B cell (primary cell): Measurements from ENCODE around the gene PPP1R14D. TPM values are rescaled to one million over a fixed set of nuclear protein-coding genes. Genes with fewer than 3 reads are reported as not detected.

ENCODE experiments used
- ATAC-seq: fragments of 200-7000 bp; cut with Tn5 transposase; one replicate; pipeline ENCODE4 v1.10.0; 2021; ENCODE audit warnings: low read depth, mild to moderate bottlenecking, moderate number of reproducible peaks, moderate library complexity
- CTCF ChIA-PET: fragments of 350-600 bp; sonication (Branson Sonifier 250); formaldehyde crosslinking; loops from one replicate; lab custom pipeline; 2021; ENCODE audit warnings: antibody characterized with exemption, inconsistent platforms; lab: Charles Lee
- POLR2A ChIA-PET: fragments of 350-600 bp; sonication (Branson Sonifier 250); formaldehyde crosslinking; loops from one replicate; lab custom pipeline; 2021; ENCODE audit warnings: antibody characterized with exemption; lab: Charles Lee
- DNase-seq: peaks from one replicate; pipeline ENCODE4 v3.0.0; 2013
- H2AFZ ChIP-seq: 2 replicates; pipeline ENCODE4 v1.6.1; 2012; ENCODE audit warnings: mild to moderate bottlenecking, low read depth, low read length; ENCODE audit not compliant: insufficient read depth, poor library complexity, severe bottlenecking
- H3K27ac ChIP-seq, 2 donors: 1 replicate in 1 of 2; 2 replicates in 1 of 2; pipeline ENCODE4 v1.5.1; 2012 to 2013; ENCODE audit warnings: low read length in 2 of 2, mild to moderate bottlenecking in 2 of 2, moderate library complexity in 1 of 2
- H3K27me3 ChIP-seq, 4 experiments: fragments of 200-600 bp in 1 of 4; sonication (generic) in 1 of 4; replicated peaks in 1 of 4; 1 replicate in 2 of 4; 2 replicates in 2 of 4; pipeline versions ENCODE4 v1.6.1 to v1.7.0; 2013 to 2016; ENCODE audit warnings: low read length in 3 of 4, mild to moderate bottlenecking in 2 of 4, mixed read lengths in 1 of 4, moderate library complexity in 1 of 4; ENCODE audit not compliant: insufficient read depth in 4 of 4, control insufficient read depth in 3 of 4; ENCODE audit errors: control extremely low read depth in 1 of 4
- H3K36me3 ChIP-seq, 2 experiments: replicated peaks in 1 of 2; 1 replicate in 1 of 2; 2 replicates in 1 of 2; pipeline versions ENCODE4 v1.6.1 to v1.7.1; 2013; ENCODE audit warnings: low read length in 1 of 2; ENCODE audit not compliant: insufficient read depth in 2 of 2, control insufficient read depth in 1 of 2; ENCODE audit errors: control extremely low read depth in 1 of 2, extremely low read depth in 1 of 2
- H3K4me1 ChIP-seq, 2 donors: fragments of 200-600 bp in 1 of 2; sonication (generic) in 1 of 2; 1 replicate in 1 of 2; 2 replicates in 1 of 2; pipeline versions ENCODE4 v1.5.1 to v1.6.1; 2013 to 2017; ENCODE audit warnings: low read length in 2 of 2; ENCODE audit not compliant: control insufficient read depth in 2 of 2, insufficient read depth in 2 of 2
- H3K4me2 ChIP-seq: replicated peaks from 2 replicates; pipeline ENCODE3; 2012; ENCODE audit warnings: mild to moderate bottlenecking, low read depth, low read length; ENCODE audit not compliant: poor library complexity, severe bottlenecking
- H3K4me3 ChIP-seq, 5 experiments: fragments of 200-600 bp in 1 of 5; sonication (generic) in 1 of 5; 1 replicate in 3 of 5; 2 replicates in 2 of 5; pipeline versions ENCODE4 v1.5.1 to v1.7.0; 2011 to 2016; ENCODE audit warnings: low read length in 4 of 5, mild to moderate bottlenecking in 4 of 5, low read depth in 2 of 5, control low read depth in 1 of 5, moderate library complexity in 1 of 5; ENCODE audit not compliant: insufficient read depth in 1 of 5; ENCODE audit errors: control extremely low read depth in 1 of 5, extremely low read depth in 1 of 5
- H3K79me2 ChIP-seq: fragments of 200-600 bp; sonication (generic); one replicate; pipeline ENCODE4 v1.6.0; 2016; ENCODE audit warnings: low read length; ENCODE audit not compliant: control insufficient read depth, insufficient read depth
- H3K9ac ChIP-seq: fragments of 200-600 bp; sonication (generic); 2 replicates; pipeline ENCODE4 v1.6.1; 2017; ENCODE audit warnings: mild to moderate bottlenecking, low read length, moderate library complexity
- H3K9me3 ChIP-seq, 3 donors: one replicate each; pipeline versions ENCODE4 v1.6.1 to v1.7.1; 2013; ENCODE audit warnings: low read length in 2 of 3; ENCODE audit not compliant: control insufficient read depth in 2 of 3, insufficient read depth in 1 of 3; ENCODE audit errors: control extremely low read depth in 1 of 3
- H4K20me1 ChIP-seq: 2 replicates; pipeline ENCODE4 v1.6.0; 2012; ENCODE audit warnings: mild to moderate bottlenecking, low read length; ENCODE audit not compliant: insufficient read depth, control insufficient read depth, poor library complexity, severe bottlenecking
- H3K27ac Mint-ChIP-seq: one replicate; pipeline ENCODE4 v1.8.0; 2021; ENCODE audit warnings: mixed read lengths
- H3K27me3 Mint-ChIP-seq: one replicate; pipeline ENCODE4 v1.8.0; 2021; ENCODE audit warnings: mixed read lengths
- H3K4me1 Mint-ChIP-seq: one replicate; pipeline ENCODE4 v1.8.0; 2021; ENCODE audit warnings: mixed read lengths
- H3K4me3 Mint-ChIP-seq: one replicate; pipeline ENCODE4 v1.8.0; 2021; ENCODE audit warnings: mixed read lengths
- H3K9me3 Mint-ChIP-seq: one replicate; pipeline ENCODE4 v1.8.0; 2022; ENCODE audit warnings: mixed read lengths; ENCODE audit not compliant: insufficient read depth
- CTCF ChIP-seq: fragments of 200-600 bp; IDR thresholded peaks from one replicate; pipeline ENCODE4 v1.8.0; 2022; ENCODE audit warnings: antibody characterized with exemption, mild to moderate bottlenecking
- EZH2 ChIP-seq: IDR thresholded peaks from 2 replicates; pipeline ENCODE4 v1.6.1; 2012; ENCODE audit warnings: borderline replicate concordance, low read depth, mild to moderate bottlenecking, moderate library complexity, low read length; ENCODE audit not compliant: insufficient read depth, poor library complexity, severe bottlenecking
- WGBS: methylation state at CpG from one replicate; pipeline ENCODE4 v1.1.5; 2013; ENCODE audit warnings: missing lambda C conversion rate; ENCODE audit not compliant: insufficient coverage; 5-methylcytosine and 5-hydroxymethylcytosine counted together
- intact Hi-C: fragments of 100-400 bp; cut with micrococcal nuclease; formaldehyde crosslinking; loops from one replicate; pipeline ENCODE4 v1.10.0; 2022
- polyA plus RNA-seq: library from polyadenylated mRNA; depleted of rRNA; stranded (reverse); fragments of >200 nt; gene quantifications from 2 replicates; pipeline ENCODE4 v1.2.3, GENCODE V29; 2012
- total RNA-seq, 2 donors: library from RNA; stranded (reverse); fragments of 120-200 nt in 1 of 2; gene quantifications; 1 replicate in 1 of 2; 2 replicates in 1 of 2; pipeline versions ENCODE4 v1.2.3 to v1.2.4, GENCODE V29; 2013 to 2022

The PPP1R14D gene
- total and polyA plus RNA-seq, 2 donors (not counting 1 experiment from before 2014, with no cell fraction given) = 0.19 TPM; not detected in 1

- Mint-ChIP-seq H3K27me3 (no peaks in the 10 kb centered on the region), H3K4me1 (peaks cover 26% of the 10 kb centered on the region), H3K4me3 (peak overlapping the region; percentile 99), H3K9me3 (no peaks in the 10 kb centered on the region), H3K27ac (peak overlapping the region; percentile 98)
- H3K9me3 ChIP-seq = no peaks in the 10 kb centered on the region
- peak overlapping the region; percentile 99 for H2AFZ ChIP-seq
- POLR2A ChIA-PET = interaction anchor here (0.6 to 1.7 kb wide), 3 partner anchors 31 to 112 kb away, joined by 4 to 7 read pairs (median 5); partner anchors contain the start of genes RAD51 and SPINT1
- WGBS = 0% methylated on average over 2 of the region's 2 CpGs
- H3K9ac ChIP-seq = peak overlapping the region; percentile 84
- H3K4me2 ChIP-seq = peak overlapping the region; percentile 73
- peaks cover 12 to 18% of the 10 kb centered on the region in 2 donors for H3K4me1 ChIP-seq
- no peak for TF ChIP-seq CTCF
- no peak for TF ChIP-seq EZH2
- H3K4me3 ChIP-seq = peak overlapping the region; percentile 78 to 100 (median 100)
- peak overlapping the region; percentile 86 to 95 for H3K27ac ChIP-seq
- peaks cover 66% of the 10 kb centered on the region for H3K79me2 ChIP-seq
- peaks cover 0 to 16% of the 10 kb centered on the region in 2 experiments for H3K36me3 ChIP-seq
- no peaks in the 10 kb centered on the region for H3K27me3 ChIP-seq
- DNase-seq (no peak), ATAC-seq (no peak)
- intact Hi-C loops = loop anchor here (1.0 to 5.0 kb wide), 8 partner anchors 37 to 611 kb away; partner anchors contain the start of genes C15orf62, KNL1, RMDN3 and RPUSD2
- peaks cover 13% of the 10 kb centered on the region for H4K20me1 ChIP-seq
- CTCF ChIA-PET = interaction anchor here (0.9 to 1.6 kb wide), 5 partner anchors 16 to 217 kb away, joined by 3 to 5 read pairs (median 4); no protein-coding TSS in a partner anchor
These were observed 21.9 kb downstream of the PPP1R14D start for GRCh38 chr15:40806672-40807027.

- H4K20me1 ChIP-seq = peaks cover 19% of the 10 kb centered on the region
- H3K4me3 ChIP-seq = no peak overlapping the region
- 100% methylated on average over 1 of the region's 1 CpG for WGBS
- Mint-ChIP-seq H3K4me3 (no peak overlapping the region), H3K27ac (no peak overlapping the region), H3K4me1 (peaks cover 29% of the 10 kb centered on the region), H3K9me3 (no peaks in the 10 kb centered on the region), H3K27me3 (no peaks in the 10 kb centered on the region)
- POLR2A ChIA-PET = no interaction called here
- no peaks in the 10 kb centered on the region for H3K9me3 ChIP-seq
- H3K27me3 ChIP-seq = no peaks in the 10 kb centered on the region
- DNase-seq = no peak
- CTCF ChIA-PET = interaction anchor here (1.8 kb wide), 1 partner anchor 18 kb away, joined by 5 read pairs; no protein-coding TSS in a partner anchor
- intact Hi-C loops = no loop called here
- no peak overlapping the region for H3K9ac ChIP-seq
- ATAC-seq = no peak
- H3K4me1 ChIP-seq = peaks cover 12 to 17% of the 10 kb centered on the region in 2 donors
- H2AFZ ChIP-seq = no peak overlapping the region
- H3K79me2 ChIP-seq = peaks cover 87% of the 10 kb centered on the region
- H3K4me2 ChIP-seq = no peak overlapping the region
- H3K36me3 ChIP-seq = peaks cover 0 to under 1% of the 10 kb centered on the region in 2 experiments
- TF ChIP-seq CTCF (no peak), EZH2 (no peak)
- no peak overlapping the region for H3K27ac ChIP-seq
These were observed 24.8 kb downstream of the PPP1R14D start for GRCh38 chr15:40803688-40804087.
